ENCODE results near the gene SLC6A19.

GRCh38 chr5:1209896-1210776 lies 8.7 kb downstream of the SLC6A19 start:
- no peak for TF ChIP-seq CTCF (IDR thresholded peaks at IDR 0.05)
- no peak for TF ChIP-seq EZH2 (IDR thresholded peaks at IDR 0.05)

All from neural progenitor cell (in vitro differentiated cells).